ENCODE measurements around the gene BCL11B. TPM values are rescaled to one million over a fixed set of nuclear protein-coding genes. Genes with fewer than 3 reads are reported as not detected.

The BCL11B gene
- total RNA-seq, 1 donor from 2014 or later = 48.2 TPM

- Mint-ChIP-seq H3K4me3 (peak overlapping the region; percentile 75), H3K9me3 (no peaks in the 10 kb centered on the region), H3K27me3 (no peaks in the 10 kb centered on the region), H3K27ac (peak overlapping the region; percentile 91), H3K4me1 (peaks cover 93% of the 10 kb centered on the region), H3K36me3 (ENCODE audit: low read depth) (peaks cover 42% of the 10 kb centered on the region)
- intact Hi-C loops (cut with micrococcal nuclease) = no loop called here
- DNase-seq = no peak
Observed at GRCh38 chr14:99203080-99203479, 68.9 kb downstream of the BCL11B start.

GRCh38 chr14:99202516-99202915, 69.5 kb downstream of the BCL11B start:
- intact Hi-C loops (cut with micrococcal nuclease) = no loop called here
- Mint-ChIP-seq H3K9me3 (no peaks in the 10 kb centered on the region), H3K4me1 (peaks cover 93% of the 10 kb centered on the region), H3K27ac (peak overlapping the region; percentile 91), H3K27me3 (no peaks in the 10 kb centered on the region), H3K4me3 (peak overlapping the region; percentile 75), H3K36me3 (ENCODE audit: low read depth) (peaks cover 42% of the 10 kb centered on the region)
- no peak for DNase-seq

GRCh38 chr14:99201351-99202073, 70.5 kb downstream of the BCL11B start:
- H3K4me1 Mint-ChIP-seq = peaks cover 92% of the 10 kb centered on the region
- H3K27ac Mint-ChIP-seq = peak overlapping the region; percentile 91
- intact Hi-C loops (cut with micrococcal nuclease) = loop anchor here (1.0 kb wide), 1 partner anchor 8 kb away; no protein-coding TSS in a partner anchor
- H3K9me3 Mint-ChIP-seq = no peaks in the 10 kb centered on the region
- no peak for DNase-seq
- peak overlapping the region; percentile 51 for H3K4me3 Mint-ChIP-seq
- H3K36me3 Mint-ChIP-seq (ENCODE audit: low read depth) = peaks cover 41% of the 10 kb centered on the region
- H3K27me3 Mint-ChIP-seq = no peaks in the 10 kb centered on the region

- DNase-seq = no peak
- H3K36me3 Mint-ChIP-seq (ENCODE audit: low read depth) = peaks cover 37% of the 10 kb centered on the region
- H3K27me3 Mint-ChIP-seq = no peaks in the 10 kb centered on the region
- H3K4me3 Mint-ChIP-seq = no peak overlapping the region
- peak overlapping the region; percentile 89 for H3K27ac Mint-ChIP-seq
- H3K4me1 Mint-ChIP-seq = peaks cover 92% of the 10 kb centered on the region
- intact Hi-C loops (cut with micrococcal nuclease) = loop anchor here (1.0 kb wide), 1 partner anchor 7 kb away; no protein-coding TSS in a partner anchor
- H3K9me3 Mint-ChIP-seq = no peaks in the 10 kb centered on the region
Observed at GRCh38 chr14:99200654-99201005, 71.4 kb downstream of the BCL11B start.

GRCh38 chr14:99199846-99200653, 71.9 kb downstream of the BCL11B start:
- Mint-ChIP-seq H3K4me3 (peak overlapping the region; percentile 58), H3K36me3 (ENCODE audit: low read depth) (peaks cover 35% of the 10 kb centered on the region), H3K27ac (peak overlapping the region; percentile 89), H3K27me3 (no peaks in the 10 kb centered on the region), H3K9me3 (no peaks in the 10 kb centered on the region), H3K4me1 (peaks cover 92% of the 10 kb centered on the region)
- no peak for DNase-seq
- intact Hi-C loops (cut with micrococcal nuclease) = loop anchor here (2.0 kb wide), 1 partner anchor 13 kb away; no protein-coding TSS in a partner anchor

GRCh38 chr14:99198746-99199502, 73.1 kb downstream of the BCL11B start:
- Mint-ChIP-seq H3K4me3 (peak overlapping the region; percentile 58), H3K27ac (peak overlapping the region; percentile 89), H3K27me3 (no peaks in the 10 kb centered on the region), H3K4me1 (peaks cover 92% of the 10 kb centered on the region), H3K36me3 (ENCODE audit: low read depth) (peaks cover 31% of the 10 kb centered on the region), H3K9me3 (no peaks in the 10 kb centered on the region)
- intact Hi-C loops (cut with micrococcal nuclease) = loop anchor here (2.0 kb wide), 1 partner anchor 14 kb away; no protein-coding TSS in a partner anchor
- DNase-seq = no peak

GRCh38 chr14:99196310-99196650, 75.7 kb downstream of the BCL11B start:
- peak overlapping the region; percentile 89 for H3K27ac Mint-ChIP-seq
- no peaks in the 10 kb centered on the region for H3K27me3 Mint-ChIP-seq
- peaks cover 88% of the 10 kb centered on the region for H3K4me1 Mint-ChIP-seq
- H3K4me3 Mint-ChIP-seq = peak overlapping the region; percentile 21
- intact Hi-C loops (cut with micrococcal nuclease) = no loop called here
- no peaks in the 10 kb centered on the region for H3K9me3 Mint-ChIP-seq
- peaks cover 35% of the 10 kb centered on the region for H3K36me3 Mint-ChIP-seq (ENCODE audit: low read depth)
- DNase-seq = no peak

- intact Hi-C loops (cut with micrococcal nuclease) = no loop called here
- Mint-ChIP-seq H3K27ac (peak overlapping the region; percentile 89), H3K4me1 (peaks cover 88% of the 10 kb centered on the region), H3K27me3 (no peaks in the 10 kb centered on the region), H3K36me3 (ENCODE audit: low read depth) (peaks cover 35% of the 10 kb centered on the region), H3K4me3 (no peak overlapping the region), H3K9me3 (no peaks in the 10 kb centered on the region)
- DNase-seq = no peak
Observed at GRCh38 chr14:99195602-99196309, 76.2 kb downstream of the BCL11B start.

- H3K36me3 Mint-ChIP-seq (ENCODE audit: low read depth) = peaks cover 31% of the 10 kb centered on the region
- peak overlapping the region; percentile 89 for H3K27ac Mint-ChIP-seq
- H3K9me3 Mint-ChIP-seq = no peaks in the 10 kb centered on the region
- no peak for DNase-seq
- intact Hi-C loops (cut with micrococcal nuclease) = loop anchor here (5.0 kb wide), 1 partner anchor 1017 kb away; no protein-coding TSS in a partner anchor
- H3K27me3 Mint-ChIP-seq = no peaks in the 10 kb centered on the region
- peak overlapping the region; percentile 39 for H3K4me3 Mint-ChIP-seq
- peaks cover 91% of the 10 kb centered on the region for H3K4me1 Mint-ChIP-seq
Observed at GRCh38 chr14:99194736-99195135, 77.3 kb downstream of the BCL11B start.

- peak overlapping the region; percentile 89 for H3K27ac Mint-ChIP-seq
- DNase-seq = no peak
- no peaks in the 10 kb centered on the region for H3K27me3 Mint-ChIP-seq
- H3K4me3 Mint-ChIP-seq = peak overlapping the region; percentile 90
- H3K4me1 Mint-ChIP-seq = peaks cover 93% of the 10 kb centered on the region
- no peaks in the 10 kb centered on the region for H3K9me3 Mint-ChIP-seq
- H3K36me3 Mint-ChIP-seq (ENCODE audit: low read depth) = peaks cover 31% of the 10 kb centered on the region
- intact Hi-C loops (cut with micrococcal nuclease) = loop anchor here (5.0 kb wide), 1 partner anchor 1017 kb away; no protein-coding TSS in a partner anchor
Observed at GRCh38 chr14:99194136-99194535, 77.9 kb downstream of the BCL11B start.

GRCh38 chr14:99192830-99193229, 79.2 kb downstream of the BCL11B start:
- no peaks in the 10 kb centered on the region for H3K9me3 Mint-ChIP-seq
- DNase-seq = no peak
- peak overlapping the region; percentile 90 for H3K4me3 Mint-ChIP-seq
- peaks cover 22% of the 10 kb centered on the region for H3K36me3 Mint-ChIP-seq (ENCODE audit: low read depth)
- no peaks in the 10 kb centered on the region for H3K27me3 Mint-ChIP-seq
- peak overlapping the region; percentile 89 for H3K27ac Mint-ChIP-seq
- peaks cover 89% of the 10 kb centered on the region for H3K4me1 Mint-ChIP-seq
- intact Hi-C loops (cut with micrococcal nuclease) = loop anchor here (1.0 to 5.0 kb wide), 3 partner anchors 8 to 1016 kb away; no protein-coding TSS in a partner anchor

GRCh38 chr14:99192028-99192621, 79.9 kb downstream of the BCL11B start:
- H3K36me3 Mint-ChIP-seq (ENCODE audit: low read depth) = peaks cover 22% of the 10 kb centered on the region
- peak overlapping the region; percentile 89 for H3K27ac Mint-ChIP-seq
- H3K4me3 Mint-ChIP-seq = peak overlapping the region; percentile 90
- peaks cover 89% of the 10 kb centered on the region for H3K4me1 Mint-ChIP-seq
- no peaks in the 10 kb centered on the region for H3K27me3 Mint-ChIP-seq
- intact Hi-C loops (cut with micrococcal nuclease) = loop anchor here (2.0 to 5.0 kb wide), 2 partner anchors 73 to 1015 kb away; no protein-coding TSS in a partner anchor
- peak; percentile 80 for DNase-seq
- no peaks in the 10 kb centered on the region for H3K9me3 Mint-ChIP-seq

Measured in activated CD4-positive, alpha-beta T cell treated with anti-CD3 and anti-CD28 coated beads, Interleukin-2, amount 10 ng/mL, durations not matched to agents 24 days and 14 days (primary cell).